H9 (cell line): ENCODE measurements around the gene TTC33. TPM values are rescaled to one million over a fixed set of nuclear protein-coding genes. Genes with fewer than 3 reads are reported as not detected.

ENCODE experiments used
- DNase-seq: peaks from one replicate; pipeline ENCODE4 v3.0.0-alpha.2; 2017
- H2AFZ ChIP-seq: one replicate; pipeline ENCODE4 v1.6.1; 2013; ENCODE audit warnings: mild to moderate bottlenecking, low read length, control low read depth, moderate library complexity
- H2AK5ac ChIP-seq: 2 replicates; pipeline ENCODE4 v1.6.1; 2013; ENCODE audit warnings: low read length, control low read depth, mixed read lengths; ENCODE audit not compliant: insufficient read length
- H2BK120ac ChIP-seq: one replicate; pipeline ENCODE4 v1.6.1; 2013; ENCODE audit warnings: low read depth, mild to moderate bottlenecking, low read length, control low read depth, inconsistent platforms; ENCODE audit not compliant: poor library complexity, severe bottlenecking
- H2BK12ac ChIP-seq: 2 replicates; pipeline ENCODE4 v1.6.1; 2013; ENCODE audit warnings: low read length, control low read depth, mixed read lengths, low read depth; ENCODE audit not compliant: insufficient read length
- H2BK15ac ChIP-seq: 2 replicates; pipeline ENCODE4 v1.6.1; 2013; ENCODE audit warnings: low read depth, low read length, control low read depth
- H2BK20ac ChIP-seq: one replicate; pipeline ENCODE4 v1.6.1; 2013; ENCODE audit warnings: low read depth, mild to moderate bottlenecking, low read length, control low read depth, inconsistent platforms; ENCODE audit not compliant: poor library complexity, severe bottlenecking
- H2BK5ac ChIP-seq: 2 replicates; pipeline ENCODE4 v1.6.1; 2013; ENCODE audit warnings: low read length, control low read depth, mixed read lengths; ENCODE audit not compliant: insufficient read length
- H3K14ac ChIP-seq: 2 replicates; pipeline ENCODE4 v1.6.1; 2013; ENCODE audit warnings: low read length, control low read depth; ENCODE audit not compliant: insufficient read depth
- H3K18ac ChIP-seq: 2 replicates; pipeline ENCODE4 v1.6.1; 2013; ENCODE audit warnings: low read depth, mild to moderate bottlenecking, mixed read lengths, low read length, control low read depth; ENCODE audit not compliant: insufficient read length
- H3K23ac ChIP-seq: 2 replicates; pipeline ENCODE4 v1.6.1; 2013; ENCODE audit warnings: low read length, control low read depth, mixed read lengths, low read depth; ENCODE audit not compliant: insufficient read length
- H3K23me2 ChIP-seq: 2 replicates; pipeline ENCODE4 v1.6.1; 2013; ENCODE audit warnings: low read depth, mild to moderate bottlenecking, mixed read lengths, low read length, control low read depth; ENCODE audit not compliant: insufficient read length, poor library complexity, severe bottlenecking
- H3K27ac ChIP-seq: 2 replicates; pipeline ENCODE4 v1.5.1; 2013; ENCODE audit warnings: low read length, control low read depth, mixed read lengths, low read depth; ENCODE audit not compliant: insufficient read length
- H3K27me3 ChIP-seq: 2 replicates; pipeline ENCODE4 v1.6.1; 2013; ENCODE audit warnings: low read length, control low read depth, inconsistent platforms; ENCODE audit not compliant: insufficient read depth
- H3K4ac ChIP-seq: 2 replicates; pipeline ENCODE4 v1.6.1; 2013; ENCODE audit warnings: low read depth, mild to moderate bottlenecking, control low read depth, inconsistent platforms, low read length, moderate library complexity
- H3K4me1 ChIP-seq: 2 replicates; pipeline ENCODE4 v1.6.1; 2013; ENCODE audit warnings: low read length, control low read depth, inconsistent platforms; ENCODE audit not compliant: insufficient read depth
- H3K4me2 ChIP-seq: 2 replicates; pipeline ENCODE4 v1.6.1; 2013; ENCODE audit warnings: low read length, control low read depth, mixed read lengths; ENCODE audit not compliant: insufficient read length, insufficient read depth
- H3K56ac ChIP-seq: 2 replicates; pipeline ENCODE4 v1.6.1; 2013; ENCODE audit warnings: low read depth, mild to moderate bottlenecking, mixed read lengths, low read length, control low read depth; ENCODE audit not compliant: insufficient read length
- H3K79me1 ChIP-seq: 2 replicates; pipeline ENCODE4 v1.6.1; 2013; ENCODE audit warnings: low read depth, mild to moderate bottlenecking, moderate library complexity, low read length, control low read depth, inconsistent platforms; ENCODE audit not compliant: insufficient read depth, poor library complexity, severe bottlenecking
- H3K79me2 ChIP-seq: 2 replicates; pipeline ENCODE4 v1.6.1; 2013; ENCODE audit warnings: low read length, control low read depth, inconsistent platforms; ENCODE audit not compliant: insufficient read depth
- H3K9ac ChIP-seq: 2 replicates; pipeline ENCODE4 v1.6.1; 2013; ENCODE audit warnings: low read length, control low read depth, mixed read lengths; ENCODE audit not compliant: insufficient read length; ENCODE audit errors: extremely low read depth
- H3K9me3 ChIP-seq: one replicate; pipeline ENCODE4 v1.6.1; 2013; ENCODE audit warnings: low read depth, low read length, inconsistent platforms; ENCODE audit not compliant: control insufficient read depth
- H3T11ph ChIP-seq: one replicate; pipeline ENCODE4 v1.6.1; 2013; ENCODE audit warnings: mild to moderate bottlenecking, low read length, control low read depth, inconsistent platforms
- H4K20me1 ChIP-seq: one replicate; pipeline ENCODE4 v1.6.1; 2013; ENCODE audit not compliant: control insufficient read depth, insufficient read length, insufficient read depth
- H4K5ac ChIP-seq: 2 replicates; pipeline ENCODE4 v1.6.1; 2013; ENCODE audit warnings: low read depth, mild to moderate bottlenecking, mixed read lengths, low read length, control low read depth; ENCODE audit not compliant: insufficient read length
- H4K8ac ChIP-seq: replicated peaks from 2 replicates; pipeline ENCODE4 v1.6.1; 2013; ENCODE audit warnings: low read length, control low read depth, mixed read lengths, low read depth; ENCODE audit not compliant: insufficient read length
- H4K91ac ChIP-seq: 2 replicates; pipeline ENCODE4 v1.6.1; 2013; ENCODE audit warnings: low read depth, mild to moderate bottlenecking, moderate library complexity, mixed read lengths, low read length, control low read depth; ENCODE audit not compliant: insufficient read length
- H3K27ac Mint-ChIP-seq, 3 experiments: 2 replicates in 2 of 3; 3 replicates in 1 of 3; pipeline ENCODE4 v1.8.0; 2020 to 2021; ENCODE audit warnings: mixed read lengths in 3 of 3, mild to moderate bottlenecking in 1 of 3, moderate library complexity in 1 of 3
- H3K27me3 Mint-ChIP-seq: 2 replicates; pipeline ENCODE4 v1.8.0; 2021; ENCODE audit warnings: low read depth, mild to moderate bottlenecking, moderate library complexity, mixed read lengths
- H3K36me3 Mint-ChIP-seq, 3 experiments: 2 replicates in 2 of 3; 3 replicates in 1 of 3; pipeline ENCODE4 v1.8.0; 2020 to 2021; ENCODE audit warnings: low read depth in 3 of 3, mixed read lengths in 3 of 3; ENCODE audit not compliant: insufficient read depth in 1 of 3
- H3K4me1 Mint-ChIP-seq, 2 experiments: 2 replicates each; pipeline ENCODE4 v1.8.0; 2020; ENCODE audit warnings: mixed read lengths in 2 of 2
- H3K4me3 Mint-ChIP-seq, 2 experiments: 2 replicates in 1 of 2; 3 replicates in 1 of 2; pipeline ENCODE4 v1.8.0; 2020 to 2021; ENCODE audit warnings: mild to moderate bottlenecking in 2 of 2, mixed read lengths in 2 of 2, moderate library complexity in 1 of 2
- H3K9me3 Mint-ChIP-seq, 2 experiments: 2 replicates in 1 of 2; 3 replicates in 1 of 2; pipeline ENCODE4 v1.8.0; 2020; ENCODE audit warnings: mild to moderate bottlenecking in 2 of 2, mixed read lengths in 2 of 2, moderate library complexity in 1 of 2
- CTCF ChIP-seq: fragments of 200-600 bp; sonication (generic); conservative IDR thresholded peaks from 3 replicates; pipeline ENCODE4 v1.8.0; 2021; ENCODE audit warnings: antibody characterized with exemption, mild to moderate bottlenecking
- WGBS: extraction: QIAGEN DNeasy Blood & Tissue Kit; methylation state at CpG from one replicate; pipeline ENCODE4 v1.1.7; 2013; ENCODE audit warnings: missing lambda C conversion rate, low lambda C conversion rate, mixed read lengths; ENCODE audit not compliant: insufficient read length; ENCODE audit errors: extremely low coverage; 5-methylcytosine and 5-hydroxymethylcytosine counted together
- total RNA-seq: library from RNA; stranded (reverse); gene quantifications from 2 replicates; pipeline ENCODE4 v1.2.1, GENCODE V29; 2021

The TTC33 gene
- total RNA-seq, 1 experiment from 2014 or later, result 7.3 TPM

GRCh38 chr5:40666657-40667056 lies 89.1 kb downstream of the TTC33 start:
- DNase-seq, result no peak
- Histone ChIP-seq H3K79me2 (no peaks in the 10 kb centered on the region), H4K91ac (no peak overlapping the region), H2BK5ac (no peak overlapping the region), H3K27me3 (no peaks in the 10 kb centered on the region), H3K23ac (no peak overlapping the region), H3K4me1 (no peaks in the 10 kb centered on the region), H3K18ac (no peak overlapping the region), H3K14ac (no peak overlapping the region), H2BK12ac (no peak overlapping the region), H3K4me2 (no peak overlapping the region), H4K8ac (no peak overlapping the region), H2AK5ac (no peak overlapping the region), H3K9me3 (no peaks in the 10 kb centered on the region), H2AFZ (no peak overlapping the region), H3K4ac (no peak overlapping the region), H3K27ac (no peak overlapping the region), H2BK15ac (no peak overlapping the region), H2BK20ac (no peak overlapping the region), H3K79me1 (no peaks in the 10 kb centered on the region), H4K5ac (no peak overlapping the region), H3K23me2 (no peaks in the 10 kb centered on the region), H3K56ac (no peak overlapping the region), H2BK120ac (no peak overlapping the region), H4K20me1 (no peaks in the 10 kb centered on the region), H3K9ac (no peak overlapping the region), H3T11ph (no peak overlapping the region)
- WGBS, result no CpG with 5 or more reads among the region's 1 CpG
- H3K4me1 Mint-ChIP-seq, result no peaks in the 10 kb centered on the region
- peaks cover 2% of the 10 kb centered on the region; the same call in 1 of the 2 replicates for H3K27me3 Mint-ChIP-seq
- no peak overlapping the region for H3K27ac Mint-ChIP-seq
- H3K9me3 Mint-ChIP-seq, result no peaks in the 10 kb centered on the region
- H3K4me3 Mint-ChIP-seq, result no peak overlapping the region
- TF ChIP-seq CTCF, result no peak
- H3K36me3 Mint-ChIP-seq, result no peaks in the 10 kb centered on the region
